ACHN (cell line): ENCODE data around the gene TOM1L2.

Experiments
- DNase-seq: peaks from one replicate; pipeline ENCODE4 v3.0.0-alpha.2; 2015
- in situ Hi-C: cut with HindIII; loops from 2 replicates; pipeline ENCODE4 v1.10.0; 2017; ENCODE audit warnings: low sequenced_read_pairs, low pct_ligation_motif_present, low pct_unique_long_range_greater_than_20kb

The TOM1L2 gene

DNA sequence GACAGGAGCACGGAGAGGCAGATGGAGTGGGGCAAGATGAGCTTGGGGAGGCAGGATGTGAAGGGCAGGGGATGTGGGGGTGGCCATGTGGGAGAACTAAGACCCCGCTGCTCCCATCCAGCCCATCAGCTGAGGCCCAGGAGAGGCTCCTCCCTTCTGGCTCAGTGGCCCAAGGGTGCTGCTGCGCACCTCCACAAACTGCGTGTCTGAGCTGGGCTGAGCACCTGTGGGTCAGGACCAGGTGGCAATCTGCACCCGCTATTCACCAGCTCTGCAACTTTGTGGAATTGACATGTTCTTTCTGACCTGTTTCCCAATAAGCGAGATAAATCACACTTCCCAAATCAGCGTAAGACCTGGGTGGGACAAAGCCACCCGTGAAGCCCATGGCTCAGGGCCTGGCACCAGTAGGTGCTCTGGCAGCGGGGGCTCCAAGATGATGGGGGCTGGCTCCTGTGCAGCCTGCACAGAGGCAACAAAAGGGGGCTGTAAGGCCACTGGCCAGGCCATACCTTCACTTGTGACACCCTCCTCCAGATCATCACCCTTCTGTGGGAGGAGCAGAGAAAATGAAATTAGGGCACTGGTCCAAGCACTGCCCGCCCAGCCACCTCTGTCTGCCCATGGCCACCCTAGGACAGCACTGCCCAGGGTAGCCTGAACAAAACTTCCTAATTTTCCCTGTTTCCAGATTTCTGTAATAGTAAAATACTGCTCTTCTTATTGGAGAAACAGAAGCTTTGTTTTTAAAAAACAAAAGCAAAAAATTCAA is 123.7 kb downstream of the TOM1L2 start:
- DNase-seq, result no peak
- in situ Hi-C loops, result no loop called here

DNA sequence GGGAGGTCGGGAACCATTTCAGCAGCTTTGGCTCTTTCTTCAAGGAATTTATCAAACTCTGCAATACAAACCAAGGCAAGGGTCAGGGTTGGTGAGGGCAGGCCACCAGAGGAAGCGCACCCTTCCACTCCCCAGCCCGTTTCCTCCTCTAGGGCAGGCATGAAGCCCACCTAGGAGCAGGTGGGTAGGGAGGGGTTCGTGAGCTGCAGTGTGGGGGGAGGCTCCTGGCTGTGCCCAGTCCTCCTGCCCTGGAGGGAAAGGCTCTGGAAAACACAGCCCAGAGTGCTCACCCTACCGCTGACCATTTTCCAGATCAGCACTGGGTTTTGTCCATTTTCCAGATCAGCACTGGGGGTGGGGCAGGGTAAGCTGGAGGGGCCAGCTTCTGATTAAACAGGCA is 124.5 kb downstream of the TOM1L2 start:
- in situ Hi-C loops, result no loop called here
- no peak for DNase-seq

DNA sequence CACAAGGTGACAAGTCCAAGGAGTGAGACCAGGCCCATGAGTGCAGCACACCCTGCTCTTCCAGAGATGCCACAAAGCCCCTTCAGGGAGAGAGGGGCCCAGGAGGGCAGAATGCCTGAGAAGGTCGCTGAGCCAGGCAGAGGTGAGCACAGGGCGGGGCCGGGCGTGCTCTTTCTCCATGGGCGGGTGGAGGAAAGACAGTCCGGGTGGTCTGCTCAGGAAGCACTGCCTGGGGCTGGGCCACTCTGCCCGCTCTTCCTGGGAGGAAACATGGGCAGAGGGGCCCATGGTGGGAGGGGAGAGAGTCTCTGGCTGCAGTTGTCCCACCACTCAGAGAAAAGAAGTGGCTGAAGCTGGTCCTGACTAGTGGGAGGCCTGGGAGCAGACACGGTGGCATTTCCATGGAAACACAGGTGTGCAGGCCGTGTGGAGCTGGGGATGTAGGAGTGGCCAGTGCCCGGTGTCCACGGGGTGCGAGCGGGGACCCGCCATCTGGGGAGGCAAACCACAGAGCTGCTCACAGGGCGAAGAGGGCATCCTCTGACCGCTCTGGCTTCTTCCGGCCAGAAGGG is 125.0 kb downstream of the TOM1L2 start:
- no peak for DNase-seq
- in situ Hi-C loops, result no loop called here

DNA sequence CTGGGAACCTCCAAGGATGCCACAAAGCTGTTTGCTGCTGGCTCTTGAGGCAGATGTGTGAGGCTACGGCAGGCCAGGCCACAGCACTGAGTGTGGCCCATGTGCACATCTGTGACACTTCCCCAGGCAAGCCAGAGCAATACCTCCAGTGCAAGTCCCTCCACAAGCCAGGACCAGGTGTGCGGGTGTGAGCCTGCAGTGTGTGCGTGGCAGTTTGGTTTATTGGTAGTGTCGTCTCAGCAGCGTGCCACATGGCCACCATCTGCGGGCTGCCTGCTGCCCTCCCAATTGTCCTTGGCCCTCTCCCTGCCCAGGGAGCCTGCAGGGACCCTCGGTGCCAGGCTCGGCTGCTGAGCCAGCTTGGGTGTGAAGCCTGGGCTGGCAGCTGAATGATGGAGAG is 125.6 kb downstream of the TOM1L2 start:
- in situ Hi-C loops, result no loop called here
- DNase-seq, result no peak

DNA sequence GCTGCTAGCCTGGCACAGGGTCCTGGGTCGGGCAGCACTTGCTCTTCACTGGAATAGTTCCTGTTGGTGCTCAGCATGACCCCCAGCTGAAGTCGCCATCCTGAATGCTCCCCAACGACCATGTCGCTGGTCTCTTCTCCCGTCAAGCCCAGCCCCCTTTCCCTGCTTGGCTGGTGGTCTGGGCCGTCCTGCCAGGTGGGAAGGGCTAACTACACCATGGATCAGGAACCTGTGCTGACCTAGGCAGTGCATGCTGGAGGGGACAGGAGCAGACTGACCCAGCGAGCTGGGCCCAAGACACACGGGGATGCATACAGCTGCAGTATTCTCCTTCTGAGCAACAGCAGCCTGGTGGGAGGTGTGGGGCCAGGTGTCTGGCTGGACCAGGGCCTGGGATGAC is 126.2 kb downstream of the TOM1L2 start:
- DNase-seq, result no peak
- in situ Hi-C loops, result no loop called here

DNA sequence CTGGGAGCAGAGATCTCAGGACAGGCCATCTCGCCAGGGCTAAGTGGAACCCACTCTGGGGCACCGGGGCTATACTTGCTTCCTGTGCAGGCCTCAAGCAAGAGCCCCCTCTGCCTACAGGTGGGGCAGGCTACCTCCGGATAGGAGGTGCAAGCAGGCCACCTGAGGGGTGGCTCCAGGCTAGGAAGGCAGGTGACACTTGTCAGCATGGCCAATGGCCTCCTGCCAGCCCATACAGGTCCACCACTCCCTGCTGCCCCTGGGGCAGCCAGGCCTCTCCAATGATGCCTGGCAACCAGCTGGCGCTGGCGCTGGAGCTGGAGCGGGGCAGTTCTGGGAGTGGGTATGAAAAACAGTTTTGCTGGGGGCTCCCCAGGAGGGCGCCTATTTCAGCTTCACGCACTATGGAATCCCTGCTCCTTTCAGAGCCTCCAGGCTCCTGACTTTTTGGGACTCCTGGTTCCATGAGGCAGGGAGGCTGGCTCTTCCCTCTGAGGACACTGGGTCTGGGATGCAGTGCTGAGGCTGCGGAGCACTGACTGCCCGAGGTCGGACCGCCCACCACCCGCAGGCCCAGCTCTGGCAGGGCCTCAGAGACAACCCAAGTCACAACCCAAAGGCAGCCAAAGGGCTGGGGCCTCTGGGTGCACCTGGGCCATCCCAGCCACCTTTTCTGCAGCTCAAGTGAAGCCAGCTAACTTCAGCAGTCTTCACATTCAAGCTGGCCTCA is 127.0 kb downstream of the TOM1L2 start:
- in situ Hi-C loops, result no loop called here
- DNase-seq, result no peak

DNA sequence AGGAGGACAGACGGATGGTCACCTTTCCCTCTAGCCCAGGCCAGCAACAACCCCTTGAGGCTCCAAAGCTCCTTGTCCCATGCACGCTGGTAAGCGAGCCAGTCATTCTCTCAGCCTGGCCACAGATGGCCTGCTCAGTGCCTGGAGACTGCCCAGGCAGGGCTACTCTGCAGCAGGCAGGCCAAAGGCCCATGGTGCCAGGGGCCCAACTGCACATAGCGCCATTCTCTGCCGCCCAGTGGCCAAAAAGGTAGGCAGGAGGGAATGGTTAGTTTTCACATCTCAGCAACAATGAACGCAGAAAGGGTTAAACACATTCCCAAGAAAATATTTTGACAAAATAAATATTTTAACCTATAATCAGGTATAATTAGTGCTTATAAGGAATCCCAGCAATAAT is 127.7 kb downstream of the TOM1L2 start:
- no peak for DNase-seq
- in situ Hi-C loops, result no loop called here

DNA sequence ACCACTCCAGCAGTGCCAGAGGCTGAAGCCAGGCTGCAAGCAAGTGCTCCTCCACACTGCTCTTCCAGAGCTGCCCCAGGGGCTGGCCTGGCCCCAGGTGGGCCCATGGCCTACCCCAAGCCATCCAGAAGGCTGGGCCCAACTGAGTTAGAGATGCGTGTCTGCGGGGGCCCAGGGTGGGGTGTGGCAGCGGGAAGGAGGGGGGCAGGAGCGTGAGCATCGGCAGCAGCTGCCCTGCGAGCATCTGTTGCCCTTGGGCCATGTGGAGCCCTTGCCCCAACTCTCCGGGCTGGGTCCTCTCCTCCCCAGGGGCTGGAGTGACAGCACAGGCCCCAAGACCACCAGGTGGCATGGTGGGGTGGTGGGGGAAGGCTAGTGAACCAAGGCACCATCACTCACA is 128.1 kb downstream of the TOM1L2 start:
- in situ Hi-C loops, result no loop called here
- DNase-seq, result no peak

DNA sequence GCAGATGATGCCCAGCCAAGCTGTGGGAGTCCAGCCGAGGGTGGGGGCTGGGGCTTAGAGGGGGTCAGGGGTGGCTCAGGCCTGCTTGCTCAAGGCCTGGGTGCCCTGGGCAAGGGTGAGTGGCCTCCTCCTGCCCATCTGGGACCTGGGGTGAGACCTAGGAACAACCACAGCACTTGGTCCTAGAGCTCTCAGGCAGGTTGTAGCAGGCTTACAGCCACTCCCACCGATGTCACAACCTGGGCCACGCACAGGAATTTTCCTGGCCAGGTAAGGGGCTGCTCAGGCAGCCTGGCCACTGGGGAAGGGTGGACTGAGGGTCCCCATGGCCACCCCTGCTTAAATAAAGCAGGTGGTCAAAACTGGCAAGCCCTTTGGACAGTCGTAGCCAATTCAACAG is 129.1 kb downstream of the TOM1L2 start:
- in situ Hi-C loops, result no loop called here
- DNase-seq, result no peak

DNA sequence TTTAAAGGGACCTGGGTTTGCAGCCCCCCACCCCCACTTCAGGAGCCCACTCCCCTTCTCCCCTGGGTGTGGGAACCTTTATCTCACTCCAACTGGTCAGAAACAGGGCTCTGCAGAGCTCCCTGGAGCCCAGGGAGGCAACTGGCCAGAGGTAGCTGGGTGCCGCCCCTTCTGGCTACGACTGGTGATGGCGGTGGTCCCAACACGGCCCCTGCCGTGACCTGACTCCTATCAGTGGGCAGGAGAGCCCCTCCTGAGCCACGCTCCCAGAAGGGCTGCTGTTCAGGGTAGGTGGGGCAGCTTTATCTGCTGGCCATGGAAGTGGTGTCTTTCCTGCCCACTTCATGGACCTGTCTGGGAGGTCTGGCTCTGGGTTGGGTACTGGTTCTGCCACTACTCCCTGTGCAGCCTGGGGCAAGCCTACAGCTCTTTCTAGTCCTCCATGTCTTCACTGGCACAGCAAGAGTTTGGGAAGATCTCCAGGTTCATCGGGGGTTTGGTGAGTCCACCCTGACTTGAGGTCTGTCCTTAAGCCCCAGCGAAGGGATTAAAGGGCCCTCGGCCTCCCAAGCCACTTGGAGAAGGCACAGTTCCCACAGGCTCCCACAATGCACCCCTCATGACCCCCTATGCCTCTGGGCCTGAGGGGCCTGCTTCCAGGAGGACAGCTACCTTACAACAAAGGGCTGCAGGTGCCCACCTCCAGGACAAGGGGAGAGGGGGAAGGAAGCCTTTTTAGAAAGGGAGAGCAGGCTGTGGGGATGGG is 129.9 kb downstream of the TOM1L2 start:
- in situ Hi-C loops, result no loop called here
- no peak for DNase-seq

DNA sequence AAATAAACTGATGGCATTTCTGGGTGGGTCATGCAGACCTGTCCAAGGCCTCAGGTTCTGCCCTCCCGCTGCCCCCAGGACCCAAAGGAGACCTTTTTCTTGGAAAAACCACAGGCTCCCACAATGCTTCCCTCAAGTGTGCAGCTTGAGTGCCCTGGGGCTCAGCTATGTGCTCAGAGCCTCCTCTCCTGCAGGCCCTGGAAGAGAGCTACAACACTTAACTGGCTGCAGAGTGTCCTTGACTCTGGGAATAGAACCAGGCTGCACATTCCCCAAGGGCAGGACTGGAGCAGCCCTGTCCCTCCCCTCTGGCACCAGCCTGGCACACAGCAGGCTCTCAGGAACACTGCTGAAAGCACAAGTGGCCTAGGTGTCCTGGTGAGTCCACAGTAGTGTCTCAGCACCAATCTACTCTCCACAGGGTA is 130.6 kb downstream of the TOM1L2 start:
- in situ Hi-C loops, result no loop called here
- DNase-seq, result no peak

DNA sequence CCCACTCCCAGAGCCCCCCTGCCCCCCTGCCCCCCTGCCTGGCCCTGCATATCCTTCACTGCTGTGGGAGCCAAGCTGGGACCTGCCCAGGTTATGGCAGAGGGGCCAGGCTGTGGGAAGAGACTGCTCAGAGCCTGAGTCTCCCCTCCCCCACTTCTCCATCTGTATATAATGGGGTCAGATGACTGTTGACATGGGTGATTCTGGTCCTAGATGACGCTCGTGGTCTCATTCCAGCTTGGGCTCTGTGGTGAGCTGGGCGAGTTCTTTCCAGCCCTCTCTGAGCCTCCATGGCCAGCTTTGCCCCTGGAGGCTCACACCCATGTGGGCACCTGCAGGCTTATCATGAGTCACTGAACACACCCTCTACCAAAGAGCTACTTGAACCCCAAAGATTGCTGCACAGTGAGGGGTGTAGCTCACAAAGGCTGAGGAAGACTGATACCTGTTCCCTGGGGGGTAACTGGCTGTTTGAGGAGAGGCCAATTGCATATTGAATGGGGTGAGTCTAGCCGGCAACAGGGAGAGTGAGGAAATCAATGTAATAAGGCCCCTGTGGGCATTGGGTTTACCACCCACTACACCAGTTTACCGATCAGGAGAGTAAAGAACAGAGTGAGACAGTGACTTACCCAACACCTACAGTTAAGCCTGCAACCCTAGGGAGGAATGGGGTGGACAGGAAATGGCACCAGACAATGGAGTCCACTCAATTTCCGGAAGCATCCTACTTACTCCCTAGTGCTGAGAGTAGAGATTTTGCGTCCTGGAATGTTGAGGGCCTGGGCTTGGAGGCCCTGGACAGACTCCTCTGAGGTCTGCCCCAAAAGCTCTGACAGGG is 131.2 kb downstream of the TOM1L2 start:
- in situ Hi-C loops, result no loop called here
- peak; percentile 30 for DNase-seq

DNA sequence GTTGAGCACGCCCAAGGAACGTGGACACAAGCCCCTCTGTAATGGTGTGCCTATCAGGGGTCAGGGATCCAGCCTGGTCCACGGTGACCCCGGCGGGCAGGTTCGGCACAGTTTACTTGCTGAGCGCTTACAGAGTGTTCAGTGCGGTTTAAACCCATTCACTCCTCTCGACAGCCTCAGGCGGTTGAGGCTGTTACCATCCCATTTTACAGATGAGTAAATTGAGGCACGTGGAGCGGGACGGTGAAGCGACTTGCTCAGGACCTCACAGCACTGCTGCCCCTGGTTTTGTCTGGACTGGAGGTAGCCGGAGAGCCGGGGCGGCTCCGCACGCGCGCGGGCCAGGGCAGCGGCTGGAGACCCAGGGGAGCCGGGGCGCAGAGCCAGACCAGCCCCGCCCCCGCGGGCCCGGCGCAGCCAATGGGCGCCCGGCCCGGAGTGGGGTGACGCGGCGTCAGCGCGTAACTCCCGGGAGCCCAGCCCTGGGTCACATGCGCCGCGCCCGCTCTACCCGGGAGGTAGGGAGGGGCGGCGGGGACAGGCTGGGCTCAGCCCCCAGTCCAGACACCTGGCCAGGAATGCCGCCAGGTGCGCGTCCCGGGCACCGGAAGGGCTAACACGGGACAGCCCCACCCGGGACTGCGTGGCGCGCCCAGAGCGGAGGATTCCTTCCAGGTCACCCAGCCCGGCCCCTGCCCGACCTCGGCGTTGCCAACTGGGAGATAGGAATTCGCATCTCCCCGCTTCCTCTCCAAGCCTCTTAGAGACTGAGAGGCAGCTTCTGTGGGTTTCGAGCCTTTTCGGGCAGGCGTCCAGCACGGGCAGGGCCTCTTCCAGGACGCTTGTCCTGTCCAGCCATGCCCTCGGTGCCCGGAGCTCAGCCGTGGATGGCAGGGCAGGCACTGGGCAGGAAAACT is 132.2 kb downstream of the TOM1L2 start:
- peak; percentile 94 for DNase-seq
- in situ Hi-C loops, result no loop called here

DNA sequence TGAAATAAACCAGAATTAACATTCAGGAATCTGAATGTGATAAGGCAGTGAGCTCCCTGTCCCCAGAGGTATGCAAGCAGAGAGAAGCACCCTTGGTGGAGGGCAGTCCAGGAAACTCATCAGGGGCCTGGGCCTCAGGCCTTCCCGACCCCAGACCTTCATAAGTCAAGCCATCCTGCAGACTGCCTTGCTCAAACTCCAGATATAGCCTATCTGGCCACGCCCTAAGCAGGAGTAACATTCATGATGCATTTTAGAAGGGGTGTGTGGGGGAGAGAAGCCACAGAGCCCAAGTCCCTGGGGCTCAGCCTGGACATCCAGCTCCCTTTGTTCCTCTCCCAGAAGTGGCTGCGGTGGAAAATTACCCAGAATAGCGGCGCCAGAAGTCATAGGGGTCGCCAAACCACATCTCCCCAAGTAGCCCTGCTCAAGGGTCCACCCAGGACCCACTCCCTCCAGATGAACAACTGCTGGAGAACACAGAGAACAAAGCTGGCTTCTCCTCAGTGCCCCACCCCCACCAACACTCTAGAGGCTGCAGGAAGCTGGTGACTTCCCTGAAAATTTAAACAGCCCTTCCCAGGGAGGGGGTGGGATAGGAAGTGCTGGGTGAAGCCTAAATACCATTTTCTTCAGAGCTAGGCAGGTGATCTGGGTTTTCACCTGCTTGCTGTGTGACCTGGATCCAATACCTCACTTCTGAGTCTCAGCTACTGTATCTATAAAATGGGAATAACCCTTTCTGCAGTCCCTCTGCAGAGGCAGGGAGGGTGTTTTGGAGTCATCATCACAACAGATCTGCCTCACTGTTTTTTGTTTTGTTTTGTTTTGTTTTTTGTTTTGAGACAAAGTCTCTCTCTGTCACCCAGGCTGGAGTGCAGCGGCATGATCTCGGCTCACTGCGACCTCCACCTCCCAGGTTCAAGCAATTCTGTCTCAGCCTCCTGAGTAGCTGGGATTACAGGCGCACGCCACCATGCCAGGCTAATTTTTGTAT is 133.9 kb downstream of the TOM1L2 start:
- in situ Hi-C loops, result no loop called here
- peak; percentile 49 for DNase-seq

DNA sequence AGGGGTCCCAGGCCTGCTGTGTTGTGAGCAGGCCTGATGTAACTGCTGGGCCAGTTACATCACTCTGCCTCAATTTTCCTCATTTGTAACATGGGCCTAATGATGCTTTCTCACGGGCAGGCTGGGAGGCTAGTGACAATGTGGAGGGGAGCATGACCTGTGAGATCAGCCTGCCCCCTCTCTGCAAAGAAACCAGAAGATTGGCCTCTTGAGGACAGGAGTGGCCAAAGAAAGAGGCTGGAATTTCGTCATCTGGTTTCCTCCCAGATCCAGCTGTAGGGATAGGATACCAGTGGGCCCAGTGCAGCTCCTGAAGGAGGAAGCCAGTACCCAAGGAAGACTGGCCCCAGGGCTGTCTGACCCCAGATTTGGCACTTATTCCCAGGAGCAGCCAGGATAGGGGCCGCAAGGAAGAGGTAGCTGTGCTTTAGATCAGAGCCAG is 134.8 kb downstream of the TOM1L2 start:
- in situ Hi-C loops, result no loop called here
- peak; percentile 60 for DNase-seq

DNA sequence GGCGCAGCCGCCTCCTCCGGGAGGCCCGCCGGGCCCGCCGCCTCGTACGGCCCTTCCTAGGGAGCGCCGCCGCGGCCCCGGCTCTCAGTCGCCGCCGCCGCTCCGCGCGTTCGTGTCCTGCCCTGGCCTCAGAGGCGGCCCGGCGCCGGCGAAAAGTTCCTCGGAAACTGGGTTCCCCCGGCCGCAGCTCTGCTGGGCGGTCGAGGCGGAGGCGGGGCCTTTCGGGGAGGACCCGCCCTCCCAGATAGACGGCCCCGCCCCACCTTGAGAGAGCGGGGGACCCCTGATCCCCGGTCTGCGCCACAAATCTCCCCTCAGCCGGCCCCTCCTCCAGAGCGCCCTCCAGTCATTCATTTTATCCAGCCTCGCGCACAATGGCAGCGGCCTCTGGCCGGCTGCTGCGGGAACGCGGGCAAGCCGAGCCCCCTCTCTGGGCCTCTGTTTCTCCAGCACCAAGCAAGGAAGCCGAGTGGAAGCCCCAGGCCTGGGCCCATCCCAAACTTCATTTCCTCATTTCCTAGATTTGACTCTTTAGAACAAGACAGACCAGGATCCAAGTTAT is 135.3 kb downstream of the TOM1L2 start, which contains the start of gene SREBF1:
Gene SREBF1 (minus strand): TSS at position 169 of the 562 bp plus-strand sequence. CDS start 169 bp downstream, outside the sequence.
- peak; percentile 74 for DNase-seq
- in situ Hi-C loops, result no loop called here
